Measurements from ENCODE around the gene SCG3. TPM values are rescaled to one million over a fixed set of nuclear protein-coding genes. Genes with fewer than 3 reads are reported as not detected.

The SCG3 gene
- total and polyA plus RNA-seq, 2 of the 13 experiments (the other 11 are each of a cell fraction or from before 2014, with no cell fraction given) = not detected

GRCh38 chr15:51668446-51668845 is 12.9 kb upstream of the SCG3 start (continued):
- no peak for TF ChIP-seq AKNA (CRISPR knock-in tag; IDR thresholded peaks at IDR 0.05; ENCODE audit: borderline replicate concordance)
- TF ChIP-seq TARDBP (CRISPR knock-in tag; IDR thresholded peaks at IDR 0.05) = no peak
- no peak for TF ChIP-seq ZNF639 (CRISPR knock-in tag; conservative IDR thresholded peaks at IDR 0.05)

DNA sequence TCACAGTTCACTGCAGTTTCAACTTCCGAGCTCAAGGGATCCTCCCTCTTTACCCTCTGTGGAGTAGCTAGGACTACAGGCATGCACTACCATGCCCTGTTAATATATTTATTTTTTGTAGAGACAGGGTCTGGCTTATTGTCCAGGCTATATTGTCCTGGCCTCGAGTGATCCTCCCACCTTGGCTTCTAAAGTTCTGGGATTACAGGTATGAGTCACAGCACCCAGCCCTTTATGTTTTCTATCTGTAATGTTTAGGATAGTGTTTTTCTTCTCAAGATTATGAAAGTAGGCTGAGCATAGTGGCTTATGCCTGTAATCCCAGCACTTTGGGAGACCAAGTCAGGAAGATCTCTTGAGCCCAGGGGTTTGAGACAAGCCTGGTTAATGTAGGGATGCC is 11.9 kb upstream of the SCG3 start:
- in situ Hi-C loops (cut with HindIII; ENCODE audit: extremely low pct_ligation_motif_present, low pct_unique_long_range_greater_than_20kb) (no loop called here), intact Hi-C loops (cut with micrococcal nuclease; ENCODE audit: unreplicated experiment) (no loop called here)
- FAIRE-seq = no peak
- Histone ChIP-seq H2AFZ (ENCODE audit: low read length) (no peak overlapping the region), H3K79me2 (ENCODE audit: insufficient read depth, low read length) (no peaks in the 10 kb centered on the region), H3K36me3 (replicated peaks in 1 of 2; ENCODE audit: control insufficient read depth in 1 of 2, insufficient read depth in 2 of 2, low read length in 2 of 2) (no peaks in the 10 kb centered on the region), H3K27ac (ENCODE audit: extremely low read length, insufficient read depth, low read length) (no peak overlapping the region), H3K4me3 (replicated peaks in 1 of 3; ENCODE audit: insufficient read depth in 1 of 3, low read depth in 2 of 3, low read length in 3 of 3) (no peak overlapping the region), H3K9me3 (ENCODE audit: low read length) (no peaks in the 10 kb centered on the region), H3K9ac (ENCODE audit: insufficient read depth, low read depth, low read length) (no peak overlapping the region), H3K4me2 (ENCODE audit: low read depth, low read length) (no peak overlapping the region), H4K20me1 (ENCODE audit: insufficient read depth, low read length) (no peaks in the 10 kb centered on the region), H3K27me3 (ENCODE audit: control insufficient read depth in 1 of 2, insufficient read depth in 2 of 2, low read length in 2 of 2) (no peaks in the 10 kb centered on the region), H3K4me1 (ENCODE audit: insufficient read depth, low read length) (no peaks in the 10 kb centered on the region)
- BruUV-seq (replicated peaks) = no TSS peak
- no peak for DNase-seq (ENCODE audit: low spot score)
- POLR2A ChIA-PET = no interaction called here
- WGBS (ENCODE audit: low lambda C conversion rate) = 8% methylated on average over 2 of the region's 2 CpGs
- ATAC-seq = no peak
- CTCF ChIA-PET (ENCODE audit: low intra/inter-chr PET ratio, low total read pairs) = no interaction called here
- TF ChIP-seq ZNF605 (CRISPR knock-in tag; IDR thresholded peaks at IDR 0.05) (no peak), CHCHD3 (CRISPR knock-in tag; IDR thresholded peaks at IDR 0.05) (no peak), MIER3 (CRISPR knock-in tag; IDR thresholded peaks at IDR 0.05; ENCODE audit: borderline replicate concordance) (no peak), TRIM22 (IDR thresholded peaks at IDR 0.05) (no peak), GZF1 (CRISPR knock-in tag; IDR thresholded peaks at IDR 0.05) (no peak), ZNF263 (CRISPR knock-in tag; IDR thresholded peaks at IDR 0.05) (no peak), ZNF446 (CRISPR knock-in tag; IDR thresholded peaks at IDR 0.05) (no peak), ZNF546 (CRISPR knock-in tag; conservative IDR thresholded peaks at IDR 0.05) (no peak)
- TF ChIP-seq, protein P1, sequence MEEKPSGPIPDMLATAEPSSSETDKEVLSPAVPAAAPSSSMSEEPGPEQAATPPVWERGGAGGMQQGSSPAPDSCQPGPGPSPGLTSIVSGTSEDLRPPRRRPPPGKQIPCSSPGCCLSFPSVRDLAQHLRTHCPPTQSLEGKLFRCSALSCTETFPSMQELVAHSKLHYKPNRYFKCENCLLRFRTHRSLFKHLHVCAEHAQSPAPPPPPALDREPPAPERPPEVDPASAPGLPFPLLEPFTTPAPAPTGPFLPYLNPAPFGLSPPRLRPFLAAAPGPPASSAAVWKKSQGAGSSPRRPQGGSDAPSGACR (CRISPR knock-in tag; IDR thresholded peaks at IDR 0.05) = no peak
- TF ChIP-seq, protein P2, sequence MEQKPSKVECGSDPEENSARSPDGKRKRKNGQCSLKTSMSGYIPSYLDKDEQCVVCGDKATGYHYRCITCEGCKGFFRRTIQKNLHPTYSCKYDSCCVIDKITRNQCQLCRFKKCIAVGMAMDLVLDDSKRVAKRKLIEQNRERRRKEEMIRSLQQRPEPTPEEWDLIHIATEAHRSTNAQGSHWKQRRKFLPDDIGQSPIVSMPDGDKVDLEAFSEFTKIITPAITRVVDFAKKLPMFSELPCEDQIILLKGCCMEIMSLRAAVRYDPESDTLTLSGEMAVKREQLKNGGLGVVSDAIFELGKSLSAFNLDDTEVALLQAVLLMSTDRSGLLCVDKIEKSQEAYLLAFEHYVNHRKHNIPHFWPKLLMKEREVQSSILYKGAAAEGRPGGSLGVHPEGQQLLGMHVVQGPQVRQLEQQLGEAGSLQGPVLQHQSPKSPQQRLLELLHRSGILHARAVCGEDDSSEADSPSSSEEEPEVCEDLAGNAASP (CRISPR knock-in tag; IDR thresholded peaks at IDR 0.05; ENCODE audit: borderline replicate concordance) = no peak
